GM23248 (cell line): ENCODE measurements around the gene KIF3A. TPM values are rescaled to one million over a fixed set of nuclear protein-coding genes. Genes with fewer than 3 reads are reported as not detected.

Experiments used
- DNase-seq: peaks from one replicate; pipeline ENCODE4 v3.0.0-alpha.2; 2015
- H2AFZ ChIP-seq: fragments of 200-600 bp; sonication (generic); 2 replicates; pipeline ENCODE4 v1.6.1; 2016; ENCODE audit warnings: antibody characterized with exemption
- H3F3A ChIP-seq: fragments of 200-600 bp; sonication (generic); 2 replicates; pipeline ENCODE4 v1.6.1; 2016; ENCODE audit warnings: mild to moderate bottlenecking, antibody characterized with exemption, mixed run types; ENCODE audit not compliant: insufficient read depth
- H3K27ac ChIP-seq: fragments of 200-600 bp; sonication (generic); 2 replicates; pipeline ENCODE4 v1.5.1; 2016; ENCODE audit warnings: mild to moderate bottlenecking
- H3K27me3 ChIP-seq: fragments of 200-600 bp; sonication (generic); replicated peaks from 2 replicates; pipeline ENCODE4 v1.6.1; 2016; ENCODE audit warnings: mild to moderate bottlenecking; ENCODE audit not compliant: insufficient read depth
- H3K36me3 ChIP-seq: fragments of 200-600 bp; sonication (generic); 2 replicates; pipeline ENCODE4 v1.6.1; 2016; ENCODE audit warnings: low read depth, mild to moderate bottlenecking
- H3K4me1 ChIP-seq: fragments of 200-600 bp; sonication (generic); 2 replicates; pipeline ENCODE4 v1.6.1; 2016; ENCODE audit warnings: mild to moderate bottlenecking; ENCODE audit not compliant: insufficient read depth
- H3K4me2 ChIP-seq: fragments of 200-600 bp; sonication (generic); one replicate; pipeline ENCODE4 v1.6.1; 2016; ENCODE audit warnings: mild to moderate bottlenecking; ENCODE audit not compliant: unreplicated experiment
- H3K4me3 ChIP-seq: fragments of 200-600 bp; sonication (generic); 2 replicates; pipeline ENCODE4 v1.5.1; 2016; ENCODE audit warnings: mild to moderate bottlenecking
- H3K79me2 ChIP-seq: fragments of 200-600 bp; sonication (generic); 2 replicates; pipeline ENCODE4 v1.6.1; 2016; ENCODE audit warnings: mild to moderate bottlenecking; ENCODE audit not compliant: insufficient read depth
- H3K9ac ChIP-seq: fragments of 200-600 bp; sonication (generic); 2 replicates; pipeline ENCODE4 v1.6.1; 2016; ENCODE audit warnings: mild to moderate bottlenecking
- H3K9me2 ChIP-seq: fragments of 200-600 bp; sonication (generic); 2 replicates; pipeline ENCODE4 v1.6.1; 2016; ENCODE audit warnings: mixed run types, mild to moderate bottlenecking, moderate library complexity; ENCODE audit not compliant: insufficient read depth
- H3K9me3 ChIP-seq: fragments of 200-600 bp; sonication (generic); one replicate; pipeline ENCODE4 v1.6.1; 2017; ENCODE audit warnings: low read depth
- H4K20me1 ChIP-seq: fragments of 200-600 bp; sonication (generic); 2 replicates; pipeline ENCODE4 v1.6.0; 2016; ENCODE audit not compliant: insufficient read depth
- EZH2 ChIP-seq: fragments of 200-600 bp; sonication (generic); IDR thresholded peaks from 2 replicates; pipeline ENCODE4 v1.6.1; 2018; ENCODE audit warnings: antibody characterized with exemption, mild to moderate bottlenecking; ENCODE audit not compliant: insufficient read depth, poor library complexity, severe bottlenecking
- EZH2phosphoT487 ChIP-seq: fragments of 200-600 bp; sonication (generic); IDR thresholded peaks from 2 replicates; pipeline ENCODE4 v1.6.1; 2018; ENCODE audit warnings: antibody characterized with exemption, moderate library complexity, mild to moderate bottlenecking, low read depth; ENCODE audit not compliant: insufficient read depth
- WGBS, 2 experiments: methylation state at CpG; one replicate each; pipeline ENCODE4 v1.1.6; 2015 to 2017; ENCODE audit warnings: low lambda C conversion rate in 2 of 2, low coverage in 1 of 2; ENCODE audit errors: missing lambda C conversion rate in 2 of 2; 5-methylcytosine and 5-hydroxymethylcytosine counted together
- in situ Hi-C: fragments of 300-500 bp; cut with MboI; formaldehyde crosslinking; loops from 2 replicates; pipeline ENCODE4 v1.15.0; 2020
- polyA plus RNA-seq: library from polyadenylated mRNA; unstranded; fragments of >200 nt; fragmentation: Nextera tagmentation; extraction: Ambion mirVana; gene quantifications from 2 replicates; pipeline ENCODE4 v1.2.1, GENCODE V29; 2016
- total RNA-seq: library from RNA; depleted of rRNA; stranded (reverse); fragments of >200 nt; shearing (Covaris generic); gene quantifications from 2 replicates; pipeline ENCODE4 v1.2.3, GENCODE V29; 2014

Gene KIF3A
- total and polyA plus RNA-seq, 2 experiments from 2014 or later = 6.8 to 18.8 TPM

DNA sequence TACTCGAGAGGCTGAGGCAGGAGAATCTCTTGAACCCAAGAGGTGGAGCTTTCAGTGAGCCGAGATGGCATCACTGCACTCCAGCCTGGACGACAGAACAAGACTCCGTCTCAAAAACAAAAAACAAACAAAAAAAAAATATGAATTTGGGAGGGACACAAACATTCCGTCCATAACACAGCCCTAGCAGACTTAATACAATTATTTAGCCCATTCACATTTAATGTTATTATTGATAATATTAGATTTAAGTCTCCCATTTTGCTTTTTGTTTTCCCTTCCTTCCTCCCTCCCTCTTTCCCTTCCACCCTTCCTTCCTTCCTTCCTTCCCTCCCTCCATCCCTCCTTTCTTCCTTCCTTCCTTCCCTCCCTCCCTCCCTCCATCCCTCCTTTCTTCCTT lies 5.3 kb upstream of the KIF3A start:
- Histone ChIP-seq H3F3A (no peaks in the 10 kb centered on the region), H3K9ac (no peak overlapping the region), H3K27ac (no peak overlapping the region), H3K27me3 (peaks cover 25% of the 10 kb centered on the region), H2AFZ (no peak overlapping the region), H3K9me3 (no peaks in the 10 kb centered on the region), H4K20me1 (no peaks in the 10 kb centered on the region), H3K4me3 (no peak overlapping the region), H3K36me3 (no peaks in the 10 kb centered on the region), H3K79me2 (no peaks in the 10 kb centered on the region), H3K9me2 (no peaks in the 10 kb centered on the region), H3K4me2 (no peak overlapping the region), H3K4me1 (no peaks in the 10 kb centered on the region; the same call in 1 of the 2 replicates)
- 75 to 78% methylated on average over 5 of the region's 5 CpGs for WGBS, 2 experiments
- no peak for DNase-seq
- in situ Hi-C loops = no loop called here
- TF ChIP-seq EZH2phosphoT487 (no peak), EZH2 (no peak)

- in situ Hi-C loops = no loop called here
- Histone ChIP-seq H3K27me3 (peaks cover 25% of the 10 kb centered on the region), H4K20me1 (no peaks in the 10 kb centered on the region), H3K9ac (no peak overlapping the region), H3K9me3 (no peaks in the 10 kb centered on the region), H3K4me3 (no peak overlapping the region), H3K4me2 (no peak overlapping the region), H3K27ac (no peak overlapping the region), H3K36me3 (no peaks in the 10 kb centered on the region), H3K79me2 (no peaks in the 10 kb centered on the region), H3K9me2 (no peaks in the 10 kb centered on the region), H2AFZ (no peak overlapping the region), H3K4me1 (no peaks in the 10 kb centered on the region; the same call in 1 of the 2 replicates), H3F3A (no peaks in the 10 kb centered on the region)
- no peak for DNase-seq
- TF ChIP-seq EZH2phosphoT487 = no peak
- 87 to 94% methylated on average over 2 of the region's 2 CpGs for WGBS, 2 experiments
Observed at GRCh38 chr5:132742158-132742557, 4.8 kb upstream of the KIF3A start.

DNA sequence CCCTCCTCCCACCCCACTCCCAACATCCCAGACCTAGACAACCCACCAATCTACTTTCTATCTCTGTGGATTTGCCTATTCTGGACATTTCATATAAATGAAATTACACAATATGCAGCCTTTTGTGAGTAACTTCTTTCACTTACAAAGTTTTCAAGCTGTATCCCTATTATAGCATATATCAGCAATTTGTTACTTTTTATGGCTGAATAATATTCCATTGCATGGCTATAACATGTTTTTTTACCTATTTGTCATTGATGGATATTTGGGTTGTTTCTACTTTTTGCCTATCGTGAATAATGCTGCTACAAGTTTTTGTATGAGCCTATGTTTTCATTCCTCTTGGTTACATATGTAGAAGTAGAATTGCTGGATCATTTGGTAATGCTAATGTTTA lies 1.9 kb upstream of the KIF3A start:
- no peaks in the 10 kb centered on the region for H3K9me2 ChIP-seq
- H2AFZ ChIP-seq = no peak overlapping the region
- no peak overlapping the region for H3K4me2 ChIP-seq
- TF ChIP-seq EZH2 = no peak
- no peak for TF ChIP-seq EZH2phosphoT487
- no peaks in the 10 kb centered on the region for H3F3A ChIP-seq
- no peak for DNase-seq
- H3K36me3 ChIP-seq = no peaks in the 10 kb centered on the region
- no peaks in the 10 kb centered on the region for H3K9me3 ChIP-seq
- H3K4me1 ChIP-seq = peaks cover 7% of the 10 kb centered on the region
- peaks cover 28% of the 10 kb centered on the region for H3K79me2 ChIP-seq
- H3K27ac ChIP-seq = no peak overlapping the region
- WGBS, 2 experiments = 23 to 27% methylated on average over 1 of the region's 1 CpG
- H3K4me3 ChIP-seq = no peak overlapping the region
- no peak overlapping the region for H3K9ac ChIP-seq
- no peaks in the 10 kb centered on the region for H3K27me3 ChIP-seq
- in situ Hi-C loops = no loop called here
- H4K20me1 ChIP-seq = no peaks in the 10 kb centered on the region

DNA sequence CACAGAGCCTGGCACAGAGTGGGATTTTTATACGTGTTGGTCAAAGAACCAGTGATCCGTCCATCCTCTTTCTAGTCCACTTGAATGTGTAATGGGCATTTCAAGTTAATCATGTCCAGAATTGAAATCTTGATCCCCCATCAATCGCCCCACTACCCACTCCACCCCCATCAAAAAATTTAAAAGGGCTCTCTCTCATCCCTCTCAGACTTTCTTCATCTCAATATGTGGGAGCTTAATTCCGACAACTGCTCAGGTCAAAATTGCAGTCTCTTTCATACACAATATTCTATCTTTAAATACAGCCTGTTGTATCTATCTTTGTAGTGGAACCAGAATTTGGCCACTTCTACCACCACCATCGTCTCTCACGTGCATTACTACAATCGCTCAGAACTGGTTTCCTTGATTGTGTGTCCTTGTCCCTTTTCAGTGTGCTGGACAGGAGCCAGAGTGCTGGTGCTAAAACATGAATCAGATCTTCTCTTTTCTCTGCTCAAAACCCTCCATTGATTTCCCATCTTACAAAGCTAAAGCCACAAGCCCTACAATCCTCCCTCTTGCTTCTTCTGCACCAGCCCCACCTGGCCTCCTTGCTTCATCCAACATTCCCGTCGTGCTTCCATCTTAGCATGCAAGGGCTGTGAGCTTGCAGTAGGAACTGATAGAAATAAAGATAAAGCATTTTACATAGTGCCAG lies 786 bp upstream of the KIF3A start:
- H3K27me3 ChIP-seq = no peaks in the 10 kb centered on the region
- peak overlapping the region; percentile 78 for H3K9ac ChIP-seq
- H3F3A ChIP-seq = no peaks in the 10 kb centered on the region
- peak overlapping the region; percentile 87 for H2AFZ ChIP-seq
- peaks cover 7% of the 10 kb centered on the region for H3K4me1 ChIP-seq
- no peak overlapping the region for H3K27ac ChIP-seq
- no peaks in the 10 kb centered on the region for H3K9me3 ChIP-seq
- peaks cover 35% of the 10 kb centered on the region for H3K79me2 ChIP-seq
- H3K36me3 ChIP-seq = no peaks in the 10 kb centered on the region
- TF ChIP-seq EZH2 = no peak
- no peak for TF ChIP-seq EZH2phosphoT487
- H3K9me2 ChIP-seq = no peaks in the 10 kb centered on the region
- H3K4me3 ChIP-seq = peak overlapping the region; percentile 87
- in situ Hi-C loops = no loop called here
- DNase-seq = no peak
- H3K4me2 ChIP-seq = peak overlapping the region; percentile 38
- no peaks in the 10 kb centered on the region for H4K20me1 ChIP-seq
- WGBS, 2 experiments = 54 to 60% methylated on average over 9 of the region's 9 CpGs
